GM19023 (cell line): ENCODE results near the gene PGA5.
"Not testable (repeated sequence)": the region's sequence is repeated elsewhere in the genome, so short reads cannot be mapped to it uniquely, and the experiment has no call there.

Source experiments
- ATAC-seq: cut with Tn5 transposase; IDR thresholded peaks from one replicate; pipeline ENCODE4 v1.9.1; 2021; ENCODE audit warnings: mild to moderate bottlenecking, moderate library complexity; ENCODE audit not compliant: unreplicated experiment

PGA5 gene

GRCh38 chr11:61226457-61227137 lies 14.4 kb upstream of the PGA5 start:
- ATAC-seq: not testable (repeated sequence)

- ATAC-seq: not testable (repeated sequence)
Measured at GRCh38 chr11:61229458-61229857, 11.5 kb upstream of the PGA5 start.

- ATAC-seq: not testable (repeated sequence)
Measured at GRCh38 chr11:61231033-61231432, 9.9 kb upstream of the PGA5 start.

GRCh38 chr11:61231585-61231984 lies 9.4 kb upstream of the PGA5 start:
- ATAC-seq: not testable (repeated sequence)

GRCh38 chr11:61232548-61233145 lies 8.3 kb upstream of the PGA5 start:
- ATAC-seq: not testable (repeated sequence)

GRCh38 chr11:61237130-61237529 lies 3.8 kb upstream of the PGA5 start:
- ATAC-seq: not testable (repeated sequence)

- not testable (repeated sequence) for ATAC-seq
Measured at GRCh38 chr11:61240288-61240687, 687 bp upstream of the PGA5 start.

GRCh38 chr11:61241526-61241925 lies 551 bp downstream of the PGA5 start:
- ATAC-seq: not testable (repeated sequence)

- ATAC-seq: not testable (repeated sequence)
Measured at GRCh38 chr11:61245284-61245964, 4.4 kb downstream of the PGA5 start.

- ATAC-seq: not testable (repeated sequence)
Measured at GRCh38 chr11:61248071-61248470, 7.1 kb downstream of the PGA5 start.

- ATAC-seq: not testable (repeated sequence)
Measured at GRCh38 chr11:61249201-61249600, 8.2 kb downstream of the PGA5 start.

GRCh38 chr11:61250796-61251765 lies 10.1 kb downstream of the PGA5 start:
- ATAC-seq: not testable (repeated sequence)

- not testable (repeated sequence) for ATAC-seq
Measured at GRCh38 chr11:61252332-61252731, 11.4 kb downstream of the PGA5 start.

- ATAC-seq: no peak
Measured at GRCh38 chr11:61254403-61255025, 13.5 kb downstream of the PGA5 start.

GRCh38 chr11:61256710-61257482 lies 15.9 kb downstream of the PGA5 start:
- ATAC-seq: no peak

- no peak for ATAC-seq
Measured at GRCh38 chr11:61258546-61258945, 17.6 kb downstream of the PGA5 start.

- no peak for ATAC-seq
Measured at GRCh38 chr11:61259363-61259762, 18.4 kb downstream of the PGA5 start.

- ATAC-seq: no peak
Measured at GRCh38 chr11:61264371-61264770, 23.4 kb downstream of the PGA5 start.

- ATAC-seq: no peak
Measured at GRCh38 chr11:61264795-61265194, 23.8 kb downstream of the PGA5 start.

- ATAC-seq: no peak
Measured at GRCh38 chr11:61265357-61265756, 24.4 kb downstream of the PGA5 start.
